ENCODE measurements around the gene NDP.
A peak's percentile ranks its signal among the peaks of the same experiment; 100 is the strongest.

Gene NDP

DNA sequence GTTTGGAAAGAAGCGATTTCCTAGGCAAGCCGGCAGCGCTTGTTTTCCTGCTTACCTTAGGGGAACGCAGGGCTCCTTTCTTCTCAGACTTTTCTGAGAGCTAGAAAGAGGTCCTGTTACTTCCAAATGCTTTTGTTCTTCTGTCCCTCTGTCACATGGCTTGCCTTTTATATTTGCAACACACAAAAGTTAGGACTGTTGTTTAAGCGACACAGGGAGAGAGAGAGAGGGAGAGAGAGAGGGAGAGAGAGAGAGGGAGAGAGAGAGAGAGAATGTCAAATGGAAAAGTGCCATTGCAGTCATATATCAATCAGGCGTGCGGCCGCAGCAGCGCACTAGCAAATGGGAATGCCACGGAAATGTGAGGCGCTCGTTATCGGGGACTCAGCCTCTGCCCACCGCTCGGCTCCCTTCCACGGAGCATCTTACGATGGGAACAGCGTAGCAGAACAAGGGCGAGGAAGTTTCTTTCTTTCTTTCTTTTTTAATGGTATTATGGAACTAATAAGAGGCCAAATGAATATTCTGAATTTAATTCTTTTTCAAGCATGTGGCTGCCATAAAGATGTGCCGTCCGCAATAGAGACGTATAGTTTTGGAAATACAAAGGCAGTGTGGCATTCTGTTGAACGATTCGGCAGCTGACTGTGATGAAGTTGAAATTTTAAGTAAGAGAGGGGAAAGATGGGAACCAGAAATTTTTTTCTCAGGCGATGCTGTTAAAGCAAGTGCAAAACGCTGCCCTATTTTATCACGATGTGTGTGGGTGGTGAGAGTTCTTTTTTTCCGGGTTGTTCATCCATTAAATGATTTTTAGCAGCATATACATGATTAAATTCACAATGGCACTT lies at the start of gene NDP:
TSS of gene NDP (minus strand) at position 142 of the 851 bp plus-strand sequence. CDS start 14,745 bp downstream, outside the sequence.
- no peak for DNase-seq

- no peak for DNase-seq
Observed at GRCh38 chrX:44022964-44023363, 49.8 kb upstream of the NDP start.

DNA sequence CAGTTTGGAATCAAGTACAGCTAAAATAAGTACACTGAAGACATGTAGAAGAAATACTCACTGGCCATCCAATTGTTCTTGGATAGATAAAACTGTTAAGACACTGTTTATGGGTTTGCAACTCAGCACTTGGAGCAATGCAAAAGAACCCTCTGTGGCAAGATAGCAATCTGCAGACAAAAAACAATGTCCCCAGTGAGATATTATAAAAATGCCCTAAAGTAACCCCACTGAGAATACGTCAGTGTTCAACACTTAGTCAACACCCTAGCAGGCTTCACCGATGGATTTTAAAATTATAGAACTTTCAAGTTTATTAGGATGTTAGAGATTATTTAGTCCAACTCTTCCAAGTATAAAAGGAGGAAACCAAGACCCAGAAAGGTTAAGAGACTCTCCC lies 47.5 kb upstream of the NDP start:
- no peak for DNase-seq

GRCh38 chrX:44019911-44020310 lies 46.7 kb upstream of the NDP start:
- no peak for DNase-seq

DNA sequence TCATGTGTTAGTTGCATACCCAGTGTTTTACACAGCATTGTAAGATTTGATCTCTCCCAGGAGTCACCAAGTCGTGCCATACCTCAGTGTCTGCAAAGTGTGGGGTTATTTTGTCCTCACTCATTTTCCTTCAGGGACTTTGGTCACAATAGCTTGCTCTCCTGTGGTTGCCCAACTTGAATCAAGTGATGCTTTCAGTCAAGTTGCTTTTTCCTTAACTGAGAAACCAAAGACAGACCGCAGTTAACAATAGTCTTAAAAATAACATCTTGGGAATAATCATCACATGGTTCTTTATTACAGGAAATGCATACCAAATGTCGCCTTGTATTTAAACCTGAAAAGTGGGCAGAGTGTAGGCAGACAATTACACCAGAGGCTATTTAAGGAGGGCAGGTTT lies 44.5 kb upstream of the NDP start:
- DNase-seq: no peak

- no peak for DNase-seq
Observed at GRCh38 chrX:44016906-44017305, 43.7 kb upstream of the NDP start.

DNA sequence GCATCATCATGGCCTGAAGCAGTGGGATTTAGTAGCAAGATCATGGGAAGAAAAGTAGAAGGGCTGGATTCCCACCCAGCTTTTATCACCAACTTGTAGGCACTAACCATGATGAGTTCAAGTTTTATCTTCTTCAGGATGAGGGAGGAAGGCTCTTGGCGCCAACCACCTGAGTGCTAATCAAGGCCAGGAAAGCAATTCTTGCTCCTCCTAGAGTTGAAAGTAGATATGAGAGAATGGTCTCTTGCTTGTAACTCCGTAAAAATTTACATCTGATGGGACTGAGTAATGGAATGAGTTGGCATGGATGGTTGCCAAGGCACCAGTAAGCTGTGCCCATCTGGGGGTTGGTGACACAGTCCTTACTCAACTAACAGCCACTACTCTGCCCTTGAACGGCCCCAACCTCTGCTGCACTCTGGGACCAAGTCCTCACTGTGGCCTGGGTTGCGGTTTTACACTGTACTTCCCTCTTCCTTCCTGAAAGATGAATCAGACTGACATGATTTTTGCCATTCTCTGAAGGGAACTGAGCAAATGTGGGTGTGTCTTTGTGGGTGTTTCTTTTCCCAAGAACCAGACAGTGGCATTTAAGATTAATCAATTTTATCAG lies 39.4 kb upstream of the NDP start:
- peak; percentile 19 to 21 for DNase-seq

DNA sequence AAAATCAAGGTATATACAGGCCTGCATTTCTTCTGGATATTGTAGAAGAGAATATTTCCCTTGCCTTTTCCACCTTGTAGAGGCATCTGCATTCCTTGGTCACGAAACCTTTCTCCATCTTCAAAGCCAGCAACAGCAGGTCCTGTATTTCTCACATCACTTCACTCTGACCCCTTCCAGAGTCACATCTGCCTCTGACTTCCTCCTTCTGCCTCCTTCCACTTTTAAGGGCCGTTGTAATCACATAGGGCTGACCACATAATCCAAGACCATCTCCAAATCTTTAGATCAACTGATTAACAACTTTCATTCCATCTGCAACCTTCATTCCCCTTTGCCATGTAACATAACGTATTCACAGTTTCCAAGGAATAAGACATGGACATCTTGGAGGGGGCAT lies 38.3 kb upstream of the NDP start:
- DNase-seq: no peak

DNA sequence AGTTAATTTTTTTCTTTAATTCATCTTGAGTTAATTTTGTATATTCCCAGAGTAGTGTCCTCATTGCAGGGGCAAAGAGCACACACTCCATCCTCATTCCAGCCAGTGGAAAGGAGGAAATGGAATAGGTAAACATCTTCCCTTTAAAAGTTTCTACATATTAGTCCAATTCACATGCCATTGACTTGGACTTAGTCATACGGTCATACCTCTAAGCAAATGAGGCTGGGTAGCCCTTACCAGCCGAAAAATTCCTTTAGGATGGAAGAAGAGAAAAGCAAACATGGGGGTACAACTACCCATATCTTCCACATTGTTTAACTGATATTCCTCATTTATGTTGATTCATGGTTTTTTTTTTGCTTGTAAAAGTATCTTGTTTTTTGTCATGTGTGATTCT lies 37.4 kb upstream of the NDP start:
- no peak for DNase-seq

- no peak for DNase-seq
Observed at GRCh38 chrX:44006081-44006480, 32.9 kb upstream of the NDP start.

DNA sequence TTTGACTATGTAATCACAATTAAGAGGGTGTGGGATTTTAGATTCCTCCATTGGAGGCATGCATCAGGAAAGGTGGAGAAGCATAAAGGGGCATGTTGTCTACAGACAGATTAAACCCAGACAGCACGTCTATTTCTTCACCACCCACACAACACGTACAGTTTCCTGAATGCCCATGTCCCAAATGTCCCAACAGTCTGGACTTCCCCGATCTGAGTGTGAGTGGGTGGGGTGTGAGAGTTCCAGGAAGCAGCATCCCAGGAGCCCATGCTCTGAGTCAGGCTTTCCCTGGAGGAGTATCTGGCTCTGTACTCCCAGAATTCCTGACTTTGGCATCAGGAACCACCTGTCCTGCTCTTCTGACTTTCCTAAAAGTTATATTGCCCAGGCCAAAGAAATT lies 30.8 kb upstream of the NDP start:
- no peak for DNase-seq

DNA sequence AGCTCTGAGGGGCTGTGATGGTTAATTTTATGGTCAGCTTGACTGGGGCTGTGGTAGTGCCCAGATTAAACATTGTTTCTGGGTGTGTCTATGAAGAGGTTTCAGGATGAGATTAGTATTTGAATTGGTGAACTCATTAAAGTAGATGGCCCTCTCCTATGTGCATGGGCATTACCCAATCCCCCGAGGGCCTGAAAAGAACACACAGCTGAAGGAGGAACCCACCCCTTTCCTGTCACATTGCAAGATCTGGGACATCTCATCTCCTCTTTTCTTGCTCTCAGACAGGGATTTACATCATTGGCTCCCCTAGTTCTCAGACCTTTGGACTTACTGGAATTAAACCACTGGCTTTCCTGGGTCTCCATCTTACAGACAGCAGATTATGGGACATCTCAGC lies 29.4 kb upstream of the NDP start:
- no peak for DNase-seq

DNA sequence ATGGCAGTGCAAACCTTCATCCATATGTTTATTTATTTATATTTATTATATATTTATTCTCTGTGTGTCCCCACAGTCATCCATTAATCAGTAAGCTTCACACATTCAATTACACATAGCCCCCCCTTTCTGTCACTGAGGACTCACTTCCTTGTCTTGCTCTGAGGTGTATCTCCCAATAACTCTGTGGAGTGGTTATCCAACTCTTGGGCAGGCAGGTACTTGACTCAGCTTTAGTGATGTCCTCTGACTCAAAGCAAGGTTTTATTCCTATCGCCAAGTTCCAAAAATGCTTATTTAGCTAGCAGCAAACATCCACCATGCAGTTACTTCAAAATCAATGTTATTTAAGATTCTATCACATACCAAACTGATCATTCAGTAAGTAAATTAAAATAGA lies 25.2 kb upstream of the NDP start:
- no peak for DNase-seq

DNA sequence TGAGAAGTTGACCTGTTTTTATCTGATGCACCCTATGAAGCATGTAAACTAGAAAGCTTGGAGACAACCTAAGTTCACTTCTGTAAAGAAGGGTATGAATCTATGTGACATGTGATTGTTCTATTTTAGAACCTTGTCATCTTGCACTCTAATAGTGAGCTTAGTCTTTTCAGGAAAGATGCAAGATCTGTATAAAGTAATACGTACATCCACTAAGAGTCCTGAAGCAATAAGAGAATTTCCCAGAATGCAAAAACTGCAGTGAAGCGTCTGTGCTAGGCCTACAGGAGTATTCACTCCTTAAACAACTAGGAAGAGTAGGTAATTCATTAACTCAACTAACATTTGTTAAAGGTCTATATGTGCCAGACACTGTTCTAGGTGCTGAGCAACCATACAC lies 23.3 kb upstream of the NDP start:
- DNase-seq: no peak

DNA sequence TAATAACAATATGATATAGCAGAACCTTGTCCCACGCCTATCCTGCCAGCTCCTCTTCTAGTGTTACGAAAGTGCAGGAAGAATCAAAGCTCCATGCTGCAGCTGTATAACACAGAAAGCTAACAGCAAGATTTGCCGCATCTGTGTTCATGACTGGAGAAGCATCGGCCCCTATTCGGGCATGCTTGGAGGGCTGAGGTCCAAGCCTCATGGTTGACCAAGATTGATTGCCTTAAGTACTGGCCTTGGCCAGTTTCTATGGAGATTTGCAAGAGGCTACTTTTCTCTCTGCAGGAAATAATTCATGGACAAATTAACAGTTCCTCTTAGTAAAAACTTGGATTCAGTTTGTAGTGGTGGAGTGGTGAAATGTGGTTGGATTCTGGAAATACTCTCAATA lies 12.9 kb upstream of the NDP start:
- no peak for DNase-seq

GRCh38 chrX:43985511-43985910 lies 12.3 kb upstream of the NDP start:
- DNase-seq: no peak

- DNase-seq: no peak
Observed at GRCh38 chrX:43978226-43978625, 5.0 kb upstream of the NDP start.

DNA sequence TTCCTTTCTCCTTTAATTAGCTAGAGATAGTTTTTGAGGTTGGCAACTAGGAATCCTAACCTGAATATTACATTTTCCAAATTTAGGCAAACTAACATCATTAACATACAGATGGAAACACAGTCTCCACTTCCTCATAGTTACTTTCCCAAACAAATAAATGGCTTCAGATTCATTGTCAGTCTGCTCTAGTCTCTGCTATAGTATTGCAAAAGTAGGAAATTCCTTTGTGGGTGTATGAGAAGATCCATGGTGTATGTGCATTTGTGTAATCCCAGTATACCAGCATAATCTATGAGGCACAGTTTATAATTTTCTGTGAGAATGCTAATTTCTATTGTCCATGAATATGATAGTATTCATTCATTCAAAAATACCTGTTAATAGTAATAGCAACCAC lies 3.0 kb upstream of the NDP start:
- DNase-seq: no peak

DNA sequence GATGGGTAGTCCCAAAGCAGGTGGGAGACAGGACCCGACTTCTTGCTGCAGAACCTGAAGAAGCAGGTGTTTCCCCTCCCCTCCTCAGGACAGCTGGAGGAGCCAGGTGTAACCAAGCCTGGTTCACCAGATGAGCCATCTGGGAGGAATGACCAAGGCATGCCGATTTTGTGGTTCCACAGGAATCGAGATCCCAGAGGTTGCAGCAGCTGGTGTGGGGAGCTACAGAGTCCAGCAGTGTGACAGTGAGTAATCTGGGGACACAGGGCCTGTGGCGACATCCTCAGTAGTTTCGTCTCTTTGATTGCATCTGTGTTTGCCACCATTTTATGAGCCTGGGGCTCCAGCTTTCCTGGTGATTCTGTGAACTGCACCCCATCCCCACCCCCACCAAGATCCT lies 2.6 kb upstream of the NDP start:
- no peak for DNase-seq

DNA sequence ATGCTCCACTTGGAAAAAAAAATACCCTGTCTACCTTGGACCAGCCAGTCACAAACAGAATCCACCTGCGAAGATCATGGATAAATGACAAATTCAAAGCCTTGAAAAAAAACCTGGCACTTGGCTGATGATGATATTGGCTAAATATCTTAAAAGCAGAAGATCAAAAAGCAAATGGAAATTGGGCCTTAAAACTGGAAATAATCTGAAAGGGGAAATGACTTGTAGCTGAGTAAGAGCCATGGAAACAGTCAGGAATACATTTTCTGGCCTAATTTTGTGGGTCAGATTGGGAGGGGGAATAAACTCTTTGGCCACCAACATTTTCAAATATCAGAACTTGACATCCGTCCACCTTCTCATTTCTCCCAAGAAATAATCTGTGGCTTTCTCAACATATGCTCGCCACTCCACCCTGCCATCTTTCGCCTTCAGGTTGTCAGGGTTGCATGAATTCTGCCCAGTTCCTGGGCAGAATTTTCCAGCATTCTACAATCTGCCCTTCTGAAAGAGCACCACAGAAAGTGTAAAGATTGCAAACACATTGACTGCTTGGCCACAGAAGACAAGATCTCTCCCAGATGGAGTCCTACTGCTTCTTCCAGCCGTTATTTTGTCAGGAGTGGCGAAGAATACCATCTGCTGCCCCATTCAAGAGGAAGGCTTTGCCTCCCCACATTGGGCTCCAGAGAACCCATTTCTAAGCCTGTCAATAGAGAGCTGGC lies 1.7 kb upstream of the NDP start:
- DNase-seq: no peak

GRCh38 chrX:43974100-43974475 lies 898 bp upstream of the NDP start:
- no peak for DNase-seq

DNA sequence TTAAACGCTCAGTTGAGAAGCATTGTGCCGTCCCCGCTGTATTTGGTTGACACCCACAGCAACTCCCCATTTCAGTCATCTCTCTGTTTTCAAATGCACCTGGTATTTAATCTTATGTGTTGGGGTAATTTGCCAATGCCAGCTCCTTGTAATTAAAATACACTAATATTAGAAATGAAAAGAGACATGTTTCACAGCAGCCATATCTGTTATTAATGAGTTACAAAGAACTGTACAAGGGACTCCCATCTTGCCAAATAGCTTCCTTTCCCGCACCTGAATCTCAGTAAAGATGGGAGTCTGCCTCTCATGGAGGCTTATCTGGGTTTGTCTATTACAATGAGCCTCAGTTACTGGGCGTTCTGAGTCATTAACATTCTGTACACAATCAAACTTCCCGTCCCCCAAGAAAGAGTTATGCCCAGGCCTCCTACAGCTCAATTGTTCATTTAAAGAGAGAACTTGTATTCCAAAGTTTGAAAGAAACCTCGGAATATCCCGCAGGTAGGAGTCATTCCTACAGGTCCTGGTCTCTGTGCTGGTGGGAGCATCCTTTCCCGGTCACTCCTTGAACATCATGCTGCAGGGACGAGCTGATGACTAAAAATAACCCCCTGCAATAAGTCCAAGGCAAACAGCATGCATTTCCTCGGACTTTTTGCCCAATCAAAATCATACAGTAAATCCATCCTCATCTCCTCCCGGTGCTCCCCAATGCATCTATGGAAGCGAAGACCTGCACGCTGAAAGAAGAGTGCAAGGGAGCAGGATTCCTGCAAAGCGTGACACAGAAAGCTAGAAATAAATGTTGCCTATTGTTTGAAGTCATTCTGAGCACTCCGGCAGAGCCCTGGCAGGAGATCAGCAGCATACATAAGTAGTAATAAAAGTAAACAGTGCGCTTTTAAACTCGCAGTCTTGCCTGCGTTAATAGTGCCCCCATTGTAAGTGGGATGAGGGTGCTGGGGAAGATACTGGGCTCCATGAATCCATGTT lies 926 bp downstream of the NDP start:
- DNase-seq: no peak

GRCh38 chrX:43970528-43970927 lies 2.7 kb downstream of the NDP start:
- DNase-seq: no peak
